OCI-LY7 (cell line): ENCODE data around the gene GATM. TPM values are rescaled to one million over a fixed set of nuclear protein-coding genes. Genes with fewer than 3 reads are reported as not detected.

Experiments used
- BruUV-seq: library from RNA; stranded (reverse); fragments of 400-500 nt; replicated peaks from 2 replicates; lab custom pipeline; 2021; lab: Mats Ljungman, UMichigan
- CTCF ChIA-PET: fragments of 300-600 bp; sonication (Branson Sonifier 250); formaldehyde crosslinking; loops from one replicate; lab custom pipeline; 2022; ENCODE audit warnings: antibody characterized with exemption; ENCODE audit not compliant: unreplicated experiment; lab: Charles Lee
- POLR2A ChIA-PET: fragments of 300-600 bp; sonication (Branson Sonifier 250); formaldehyde crosslinking; loops from one replicate; lab custom pipeline; 2022; ENCODE audit warnings: antibody characterized with exemption; lab: Charles Lee
- DNase-seq: peaks from one replicate; pipeline ENCODE4 v3.0.0-alpha.2; 2015; ENCODE audit warnings: low spot score
- H2AFZ ChIP-seq: fragments of 200-600 bp; sonication (generic), shearing (Covaris generic); 2 replicates; pipeline ENCODE4 v1.6.1; 2014; ENCODE audit warnings: mild to moderate bottlenecking, antibody characterized with exemption, low read length, moderate library complexity
- H3K27ac ChIP-seq: fragments of 200-600 bp; sonication (generic); 2 replicates; pipeline ENCODE4 v1.5.1; 2014; ENCODE audit warnings: mixed run types, low read depth, mild to moderate bottlenecking, moderate library complexity, low read length, inconsistent platforms; ENCODE audit not compliant: poor library complexity, severe bottlenecking
- H3K36me3 ChIP-seq: fragments of 200-600 bp; sonication (generic); 2 replicates; pipeline ENCODE4 v1.6.1; 2014; ENCODE audit warnings: mild to moderate bottlenecking, antibody characterized with exemption, low read length, moderate library complexity, mixed read lengths; ENCODE audit not compliant: insufficient read depth
- H3K4me1 ChIP-seq: fragments of 200-600 bp; sonication (generic); 2 replicates; pipeline ENCODE4 v1.5.1; 2014; ENCODE audit warnings: mild to moderate bottlenecking, low read length; ENCODE audit not compliant: insufficient read depth, poor library complexity, severe bottlenecking
- H3K4me2 ChIP-seq: fragments of 200-600 bp; sonication (generic); 2 replicates; pipeline ENCODE4 v1.6.1; 2014; ENCODE audit warnings: mild to moderate bottlenecking, low read length
- H3K4me3 ChIP-seq: fragments of 200-600 bp; sonication (generic); 2 replicates; pipeline ENCODE4 v1.5.1; 2014; ENCODE audit warnings: mild to moderate bottlenecking, low read depth, low read length; ENCODE audit not compliant: poor library complexity, severe bottlenecking
- H3K79me2 ChIP-seq: fragments of 200-600 bp; sonication (generic); 2 replicates; pipeline ENCODE4 v1.6.1; 2016; ENCODE audit warnings: low read depth, mild to moderate bottlenecking, low read length, moderate library complexity, mixed read lengths; ENCODE audit not compliant: insufficient read depth
- H3K9me2 ChIP-seq: fragments of 200-600 bp; sonication (generic); 2 replicates; pipeline ENCODE4 v1.6.1; 2016; ENCODE audit warnings: mild to moderate bottlenecking, low read length, mixed read lengths; ENCODE audit not compliant: insufficient read depth
- H3K9me3 ChIP-seq: fragments of 200-600 bp; sonication (generic); 2 replicates; pipeline ENCODE4 v1.6.1; 2014; ENCODE audit warnings: mild to moderate bottlenecking, mixed run types, low read length, mixed read lengths
- H4K20me1 ChIP-seq: fragments of 200-600 bp; sonication (generic); 2 replicates; pipeline ENCODE4 v1.6.1; 2014; ENCODE audit warnings: mild to moderate bottlenecking, antibody characterized with exemption, low read length, moderate library complexity, mixed read lengths; ENCODE audit not compliant: insufficient read depth
- EZH2phosphoT487 ChIP-seq: fragments of 200-600 bp; sonication (generic); IDR thresholded peaks from 2 replicates; pipeline ENCODE4 v1.6.1; 2018; ENCODE audit warnings: low read depth, borderline replicate concordance, mild to moderate bottlenecking, mixed run types, antibody characterized with exemption, low read length, moderate library complexity, mixed read lengths
- intact Hi-C: fragments of 100-400 bp; cut with micrococcal nuclease; formaldehyde crosslinking; loops from one replicate; pipeline ENCODE4 v1.10.0; 2022; ENCODE audit not compliant: unreplicated experiment
- total RNA-seq, 2 experiments: library from RNA; depleted of rRNA in 1 of 2; stranded (reverse); fragments of >200 nt in 1 of 2; shearing (Covaris generic) in 1 of 2; gene quantifications; 2 replicates each; pipeline ENCODE4 v1.2.3, GENCODE V29; 2014 to 2022
- TF ChIP-seq, protein P1 (sequence below): fragments of 200-600 bp; sonication (generic); conservative IDR thresholded peaks from 2 replicates; pipeline ENCODE4 v1.5.1; 2014; ENCODE audit warnings: mild to moderate bottlenecking, antibody characterized with exemption, low read length, moderate library complexity, mixed read lengths

The GATM gene
- total RNA-seq, 2 experiments from 2014 or later = 1.3 to 2.7 TPM

DNA sequence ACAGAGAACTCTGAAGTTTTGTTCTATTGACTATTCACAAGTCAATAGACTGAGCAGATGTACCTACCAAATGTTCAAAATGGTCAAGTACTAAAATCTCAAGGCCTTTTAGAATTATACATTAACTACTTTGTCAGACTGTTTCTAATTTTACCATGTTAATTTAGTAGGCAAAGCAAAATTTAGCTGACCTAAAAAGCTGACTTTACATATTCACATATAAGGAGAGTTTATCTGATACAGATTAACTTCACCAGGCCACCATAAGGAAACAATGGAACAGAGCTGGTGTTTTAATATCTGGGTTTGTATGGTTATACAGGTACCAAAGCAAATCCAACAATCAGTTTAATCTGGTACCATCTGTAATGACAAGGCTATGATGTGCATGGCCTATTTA lies 15.9 kb downstream of the GATM start:
- intact Hi-C loops = no loop called here
- CTCF ChIA-PET = no interaction called here

DNA sequence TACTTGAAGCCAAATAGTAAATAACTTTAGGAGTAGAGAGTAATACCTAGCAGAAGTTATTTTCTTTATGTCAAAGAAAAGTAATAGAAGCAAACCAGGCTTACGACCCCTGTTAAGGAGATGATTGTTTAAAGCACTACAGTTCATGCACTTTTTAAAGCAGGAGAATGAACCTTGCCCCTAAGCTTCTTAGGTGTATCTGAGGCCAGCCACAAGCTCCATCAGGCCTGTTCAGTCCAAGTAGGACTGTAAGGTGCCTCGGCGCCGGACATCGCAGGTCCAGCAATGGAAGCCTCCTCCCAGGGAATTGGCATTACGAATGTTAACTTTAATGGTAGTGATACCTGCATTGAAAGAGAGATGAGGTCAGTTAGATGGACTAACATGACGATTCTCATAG lies 16.5 kb downstream of the GATM start:
- Histone ChIP-seq H3K79me2 (no peaks in the 10 kb centered on the region), H3K27ac (no peak overlapping the region), H3K36me3 (no peaks in the 10 kb centered on the region), H3K9me2 (no peaks in the 10 kb centered on the region), H3K9me3 (no peaks in the 10 kb centered on the region), H4K20me1 (no peaks in the 10 kb centered on the region), H3K4me1 (no peaks in the 10 kb centered on the region), H2AFZ (no peak overlapping the region), H3K4me2 (no peak overlapping the region), H3K4me3 (no peak overlapping the region)
- no TSS peak for BruUV-seq
- TF ChIP-seq, protein P1, sequence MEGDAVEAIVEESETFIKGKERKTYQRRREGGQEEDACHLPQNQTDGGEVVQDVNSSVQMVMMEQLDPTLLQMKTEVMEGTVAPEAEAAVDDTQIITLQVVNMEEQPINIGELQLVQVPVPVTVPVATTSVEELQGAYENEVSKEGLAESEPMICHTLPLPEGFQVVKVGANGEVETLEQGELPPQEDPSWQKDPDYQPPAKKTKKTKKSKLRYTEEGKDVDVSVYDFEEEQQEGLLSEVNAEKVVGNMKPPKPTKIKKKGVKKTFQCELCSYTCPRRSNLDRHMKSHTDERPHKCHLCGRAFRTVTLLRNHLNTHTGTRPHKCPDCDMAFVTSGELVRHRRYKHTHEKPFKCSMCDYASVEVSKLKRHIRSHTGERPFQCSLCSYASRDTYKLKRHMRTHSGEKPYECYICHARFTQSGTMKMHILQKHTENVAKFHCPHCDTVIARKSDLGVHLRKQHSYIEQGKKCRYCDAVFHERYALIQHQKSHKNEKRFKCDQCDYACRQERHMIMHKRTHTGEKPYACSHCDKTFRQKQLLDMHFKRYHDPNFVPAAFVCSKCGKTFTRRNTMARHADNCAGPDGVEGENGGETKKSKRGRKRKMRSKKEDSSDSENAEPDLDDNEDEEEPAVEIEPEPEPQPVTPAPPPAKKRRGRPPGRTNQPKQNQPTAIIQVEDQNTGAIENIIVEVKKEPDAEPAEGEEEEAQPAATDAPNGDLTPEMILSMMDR = no peak
- no peak for TF ChIP-seq EZH2phosphoT487
- CTCF ChIA-PET = no interaction called here
- intact Hi-C loops = no loop called here
- DNase-seq = no peak
- POLR2A ChIA-PET = interaction anchor here (0.5 kb wide), 1 partner anchor 317 kb away, joined by 3 read pairs; no protein-coding TSS in a partner anchor

More for the DNA sequence above, 15.9 kb downstream of the GATM start:
- TF ChIP-seq EZH2phosphoT487 = no peak
- TF ChIP-seq, protein P1 = no peak
- Histone ChIP-seq H3K4me3 (no peak overlapping the region), H3K27ac (no peak overlapping the region), H3K9me2 (no peaks in the 10 kb centered on the region), H4K20me1 (no peaks in the 10 kb centered on the region), H2AFZ (no peak overlapping the region), H3K36me3 (no peaks in the 10 kb centered on the region), H3K4me2 (no peak overlapping the region), H3K4me1 (no peaks in the 10 kb centered on the region), H3K79me2 (no peaks in the 10 kb centered on the region), H3K9me3 (no peaks in the 10 kb centered on the region)
- POLR2A ChIA-PET = no interaction called here
- BruUV-seq = no TSS peak
- DNase-seq = no peak

DNA sequence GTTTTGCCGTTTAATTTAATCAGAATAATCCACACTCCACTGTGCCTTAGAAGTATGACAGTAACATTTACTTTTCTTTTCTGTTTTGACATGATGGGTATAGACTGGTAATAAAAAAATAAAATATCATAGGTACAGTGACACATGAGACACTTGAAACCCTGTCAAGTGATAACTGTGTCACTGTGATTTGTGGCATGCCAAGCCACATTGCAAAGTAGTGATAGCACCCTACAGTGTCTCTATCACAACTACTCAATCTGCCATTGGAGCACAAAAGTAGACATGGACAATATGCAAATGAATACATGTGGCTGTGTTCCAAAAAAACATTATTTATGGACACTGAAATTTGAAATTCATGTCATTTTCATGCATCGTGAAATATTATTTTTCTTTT lies 22.5 kb downstream of the GATM start:
- TF ChIP-seq, protein P1 = no peak
- no peak for TF ChIP-seq EZH2phosphoT487
- Histone ChIP-seq H3K4me1 (no peaks in the 10 kb centered on the region), H3K4me3 (no peak overlapping the region), H2AFZ (no peak overlapping the region), H3K4me2 (no peak overlapping the region), H3K27ac (no peak overlapping the region), H3K79me2 (no peaks in the 10 kb centered on the region), H3K36me3 (no peaks in the 10 kb centered on the region), H3K9me3 (no peaks in the 10 kb centered on the region), H3K9me2 (no peaks in the 10 kb centered on the region), H4K20me1 (no peaks in the 10 kb centered on the region)
- DNase-seq = no peak
- ChIA-PET POLR2A (no interaction called here), CTCF (no interaction called here)
- no TSS peak for BruUV-seq
- intact Hi-C loops = no loop called here
